ENCODE results near the gene ZMAT5.

GRCh38 chr22:29710193-29710592, 56.6 kb downstream of the ZMAT5 start:
- TF ChIP-seq CTCF (IDR thresholded peaks at IDR 0.05) (no peak), POLR2A (IDR thresholded peaks at IDR 0.05) (no peak)
